Activated CD8-positive, alpha-beta memory T cell treated with anti-CD3 and anti-CD28 coated beads, Interleukin-2, amount 50 U/mL, for 1 hour (primary cell): ENCODE results near the gene CACNG6.

Experiments
- DNase-seq: peaks from one replicate; pipeline ENCODE4 v3.0.0-alpha.2; 2020; ENCODE audit errors: extremely low read depth

The CACNG6 gene

GRCh38 chr19:54045771-54046170, 54.3 kb downstream of the CACNG6 start:
- DNase-seq = no peak

GRCh38 chr19:54047616-54048015, 56.2 kb downstream of the CACNG6 start:
- no peak for DNase-seq
